T-helper 2 cell treated with Interferon-gamma antibody and Interleukin-4, amounts not matched to agents 5 μg/mL and 100 μg/mL, for 36 hours (primary cell): Measurements from ENCODE around the gene KDM2A.

ENCODE experiments used
- DNase-seq: peaks from one replicate; pipeline ENCODE4 v3.0.0; 2021; ENCODE audit warnings: low spot score
- H3K27ac Mint-ChIP-seq: one replicate; pipeline ENCODE4 v1.8.0; 2021; ENCODE audit warnings: mild to moderate bottlenecking, mixed read lengths
- H3K27me3 Mint-ChIP-seq: one replicate; pipeline ENCODE4 v1.8.0; 2021; ENCODE audit warnings: low read depth, mixed read lengths
- H3K36me3 Mint-ChIP-seq: one replicate; pipeline ENCODE4 v1.8.0; 2021; ENCODE audit warnings: low read depth, mixed read lengths
- H3K4me1 Mint-ChIP-seq: one replicate; pipeline ENCODE4 v1.8.0; 2021; ENCODE audit warnings: low read depth, mixed read lengths
- H3K4me3 Mint-ChIP-seq: one replicate; pipeline ENCODE4 v1.8.0; 2022; ENCODE audit warnings: mild to moderate bottlenecking, moderate library complexity, mixed read lengths
- H3K9me3 Mint-ChIP-seq: one replicate; pipeline ENCODE4 v1.8.0; 2021; ENCODE audit warnings: mixed read lengths

The KDM2A gene

DNA sequence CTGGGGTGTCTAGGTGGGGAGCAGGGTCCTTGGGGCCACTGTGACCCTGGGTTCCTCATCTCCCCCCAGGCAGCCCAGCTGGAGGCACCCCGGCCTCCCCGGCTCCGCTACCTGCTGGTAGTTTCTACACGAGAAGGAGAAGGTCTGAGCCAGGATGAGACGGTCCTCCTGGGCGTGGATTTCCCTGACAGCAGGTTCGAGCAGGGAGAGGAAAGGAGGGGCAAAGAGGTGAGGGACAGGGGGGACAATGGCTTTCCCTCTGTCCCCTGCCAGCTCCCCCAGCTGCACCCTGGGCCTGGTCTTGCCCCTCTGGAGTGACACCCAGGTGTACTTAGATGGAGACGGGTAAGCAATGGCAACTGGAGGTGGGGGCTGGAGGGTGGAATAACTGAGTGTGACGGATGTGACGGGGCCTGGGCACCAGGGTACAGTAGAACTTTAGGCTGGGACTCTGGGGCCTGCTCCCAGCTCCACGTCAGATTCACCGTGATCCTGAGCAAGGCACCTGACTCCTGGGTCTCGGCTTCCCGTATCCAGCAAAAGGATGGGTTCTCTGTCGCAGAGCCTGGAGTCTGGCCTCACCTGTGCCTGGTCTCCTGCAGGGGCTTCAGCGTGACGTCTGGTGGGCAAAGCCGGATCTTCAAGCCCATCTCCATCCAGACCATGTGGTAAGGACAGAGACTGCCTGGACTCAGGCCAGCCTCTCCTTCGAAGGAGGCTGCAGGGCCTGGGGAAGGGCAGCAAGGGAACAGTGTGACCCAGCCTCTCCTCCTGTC is 187.9 kb downstream of the KDM2A start:
- H3K36me3 Mint-ChIP-seq: peaks cover 13% of the 10 kb centered on the region
- peaks cover 6% of the 10 kb centered on the region for H3K4me1 Mint-ChIP-seq
- H3K4me3 Mint-ChIP-seq: no peak overlapping the region
- H3K9me3 Mint-ChIP-seq: no peaks in the 10 kb centered on the region
- H3K27me3 Mint-ChIP-seq: no peaks in the 10 kb centered on the region
- DNase-seq: no peak
- no peak overlapping the region for H3K27ac Mint-ChIP-seq

DNA sequence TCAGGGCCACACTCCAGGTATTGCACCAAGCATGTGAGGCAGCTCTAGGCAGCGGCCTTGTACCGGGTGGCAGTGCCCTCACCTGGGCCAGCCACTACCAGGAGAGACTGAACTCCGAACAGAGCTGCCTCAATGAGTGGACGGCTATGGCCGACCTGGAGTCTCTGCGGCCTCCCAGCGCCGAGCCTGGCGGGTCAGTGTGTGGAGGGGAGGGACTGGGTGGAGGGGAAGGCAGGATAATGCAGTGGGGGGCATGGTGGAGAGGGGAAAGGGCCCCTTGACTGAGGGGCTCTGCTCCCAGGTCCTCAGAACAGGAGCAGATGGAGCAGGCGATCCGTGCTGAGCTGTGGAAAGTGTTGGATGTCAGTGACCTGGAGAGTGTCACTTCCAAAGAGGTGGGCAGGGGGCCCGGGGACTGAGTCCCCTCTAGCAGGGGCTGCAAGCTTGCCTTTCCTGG is 188.5 kb downstream of the KDM2A start:
- no peaks in the 10 kb centered on the region for H3K9me3 Mint-ChIP-seq
- no peak for DNase-seq
- no peak overlapping the region for H3K27ac Mint-ChIP-seq

More for the DNA sequence above, 188.5 kb downstream of the KDM2A start:
- H3K4me1 Mint-ChIP-seq: peaks cover 10% of the 10 kb centered on the region
- no peaks in the 10 kb centered on the region for H3K27me3 Mint-ChIP-seq
- H3K4me3 Mint-ChIP-seq: no peak overlapping the region
- H3K36me3 Mint-ChIP-seq: peaks cover 9% of the 10 kb centered on the region
